Right lobe of liver (tissue), 4 donors: Measurements from ENCODE around the gene SMIM38.

ENCODE experiments used
- CTCF ChIP-seq, 4 donors: fragments of 200-600 bp in 3 of 4; fragments of 450-650 bp in 1 of 4; IDR thresholded peaks; one replicate each; pipeline versions ENCODE4 v1.5.1 to v1.8.0; 2016 to 2022; ENCODE audit warnings: antibody characterized with exemption in 4 of 4, mild to moderate bottlenecking in 2 of 4
- POLR2A ChIP-seq: fragments of 450-650 bp; IDR thresholded peaks from one replicate; pipeline ENCODE4 v1.6.1; 2017; ENCODE audit warnings: antibody characterized with exemption, mild to moderate bottlenecking
- donor health status: DM: no; HTN: no; CAD: no.
- donor health status: DM: no; HTN: no; CAD: no.
- donor health status: DM: no; HTN: yes; CAD: no.

- TF ChIP-seq POLR2A (no peak), CTCF (IDR thresholded peaks at IDR 0.05) (no peak)
Measured at GRCh38 chr11:69130654-69131053, 25.1 kb upstream of the SMIM38 start.
